Stimulated activated CD4-positive, alpha-beta T cell treated with anti-CD3 and anti-CD28 coated beads, Interleukin-15, amount 100 ng/mL, for 48 hours (primary cell): ENCODE measurements around the gene CGB1.
"Not testable (repeated sequence)": the region's sequence is repeated elsewhere in the genome, so short reads cannot be mapped to it uniquely, and the experiment has no call there.

ENCODE experiments used
- DNase-seq, 2 donors: peaks; one replicate each; pipeline ENCODE4 v3.0.0-alpha.2; 2020; ENCODE audit warnings: low read depth in 2 of 2

The CGB1 gene

GRCh38 chr19:49036815-49037214 is at the start of gene CGB1:
Gene CGB1 (minus strand): TSS chr19:49036895. CDS start chr19:49036711, 184 bp downstream.
- DNase-seq, result peak; percentile 60 to 68

GRCh38 chr19:49086296-49086695 is 49.6 kb upstream of the CGB1 start:
- DNase-seq, result no peak

- DNase-seq, result no peak
Observed at GRCh38 chr19:49085868-49086232, 49.2 kb upstream of the CGB1 start.

- DNase-seq, result peak; percentile 98
Observed at GRCh38 chr19:49085020-49085867, 48.5 kb upstream of the CGB1 start, which contains the start of gene SNRNP70. Gene SNRNP70 (plus strand): TSS chr19:49085451. CDS start chr19:49086415, 964 bp downstream.

- DNase-seq, result no peak
Observed at GRCh38 chr19:49084206-49085019, 47.7 kb upstream of the CGB1 start.

- no peak for DNase-seq
Observed at GRCh38 chr19:49081273-49081672, 44.6 kb upstream of the CGB1 start.

DNA sequence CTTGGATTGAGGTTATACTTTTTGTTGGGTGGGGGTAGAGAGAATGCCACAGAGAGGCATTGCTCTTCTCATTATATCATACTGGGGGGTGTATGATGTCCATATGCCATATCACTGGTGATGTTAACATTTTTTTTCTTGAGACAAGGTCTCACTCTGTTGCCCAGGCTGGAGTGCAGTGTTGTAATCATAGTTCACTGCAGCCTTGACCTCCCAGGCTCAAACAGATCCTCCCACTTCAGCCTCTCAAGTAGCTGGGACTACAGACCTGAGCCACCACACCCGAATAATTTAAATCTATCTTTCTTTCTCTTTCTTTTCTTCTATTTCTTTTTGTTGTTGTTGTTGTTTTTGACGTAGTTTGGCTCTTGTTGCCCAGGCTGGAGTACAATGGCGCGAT is 43.7 kb upstream of the CGB1 start:
- DNase-seq, result no peak

DNA sequence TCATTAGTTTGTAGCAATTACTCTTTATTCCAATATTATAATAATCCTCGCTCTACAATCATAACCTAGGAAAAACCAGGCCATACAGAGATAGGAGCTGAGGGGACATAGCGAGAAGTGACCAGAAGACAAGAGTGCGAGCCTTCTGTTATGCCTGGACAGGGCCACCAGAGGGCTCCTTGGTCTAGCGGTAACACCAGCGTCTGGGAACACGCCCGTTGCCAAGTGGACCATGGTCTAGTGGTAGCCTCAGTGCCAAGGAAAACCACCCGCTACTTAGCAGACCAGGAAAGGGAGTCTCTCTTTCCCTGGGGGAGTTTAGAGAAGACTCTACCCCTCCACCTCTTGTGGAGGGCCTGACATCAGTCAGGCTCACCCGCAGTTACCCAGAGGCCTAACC is 38.2 kb upstream of the CGB1 start:
- DNase-seq, result not testable (repeated sequence)

DNA sequence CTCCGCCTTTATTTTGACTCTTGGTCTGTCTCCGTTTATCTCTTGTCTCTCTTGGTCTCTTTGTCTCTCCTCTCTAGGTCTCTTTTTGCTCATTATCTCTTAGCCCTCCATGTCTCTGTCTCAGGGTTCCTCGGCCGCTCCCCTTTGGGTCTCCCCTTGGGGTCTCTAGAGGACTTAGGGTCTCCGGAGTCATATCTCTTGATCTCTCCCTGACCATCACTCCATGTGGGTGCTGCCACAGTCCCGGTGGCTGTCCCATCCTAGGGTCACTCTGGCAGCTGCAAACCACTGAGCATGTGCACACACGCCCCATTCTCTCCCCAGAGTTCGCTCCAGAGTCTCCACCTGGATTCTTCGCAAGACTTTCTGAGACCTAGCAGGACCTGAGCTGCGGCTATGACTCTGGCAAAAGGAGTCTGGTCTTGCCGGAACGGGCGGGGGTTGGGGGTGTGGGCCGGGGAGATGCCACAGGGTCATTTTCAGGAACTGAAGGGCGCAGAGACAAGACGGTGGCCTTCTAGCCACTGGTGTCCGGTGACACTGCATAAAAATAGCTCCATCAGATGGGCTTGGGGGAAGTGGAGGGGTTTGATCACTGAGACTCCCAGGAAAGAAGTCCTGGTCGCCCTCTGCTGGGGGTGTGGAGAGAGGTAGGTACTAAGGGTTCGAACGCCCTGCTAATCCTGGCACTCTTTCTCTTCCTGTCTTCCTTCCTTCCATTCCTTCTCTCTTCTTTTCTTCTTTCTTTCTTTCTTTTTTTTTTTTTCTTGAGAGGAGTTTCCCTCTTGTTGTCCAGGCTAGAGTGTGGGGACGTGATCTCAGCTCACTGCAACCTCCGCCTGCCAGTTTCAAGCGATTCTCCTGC is 37.1 kb upstream of the CGB1 start:
- DNase-seq, result no peak

- DNase-seq, result no peak
Observed at GRCh38 chr19:49071860-49072547, 35.3 kb upstream of the CGB1 start.

DNA sequence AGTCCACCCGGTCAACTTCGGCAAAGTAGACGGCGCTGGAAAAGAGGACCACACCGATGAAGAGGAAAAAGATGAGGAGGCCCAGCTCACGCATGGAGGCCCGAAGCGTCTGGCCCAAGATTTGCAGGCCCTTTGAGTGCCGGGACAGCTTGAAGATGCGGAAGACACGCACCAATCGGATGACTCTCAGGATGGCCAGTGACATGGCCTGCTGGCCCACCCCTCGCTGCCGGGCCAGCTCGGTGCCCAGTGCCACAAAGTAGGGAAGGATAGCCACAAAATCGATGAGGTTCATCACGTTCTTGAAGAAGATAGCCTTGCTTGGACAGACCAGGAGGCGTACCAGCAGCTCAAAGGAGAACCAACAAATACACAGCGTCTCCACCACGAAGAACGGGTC is 33.7 kb upstream of the CGB1 start:
- no peak for DNase-seq

DNA sequence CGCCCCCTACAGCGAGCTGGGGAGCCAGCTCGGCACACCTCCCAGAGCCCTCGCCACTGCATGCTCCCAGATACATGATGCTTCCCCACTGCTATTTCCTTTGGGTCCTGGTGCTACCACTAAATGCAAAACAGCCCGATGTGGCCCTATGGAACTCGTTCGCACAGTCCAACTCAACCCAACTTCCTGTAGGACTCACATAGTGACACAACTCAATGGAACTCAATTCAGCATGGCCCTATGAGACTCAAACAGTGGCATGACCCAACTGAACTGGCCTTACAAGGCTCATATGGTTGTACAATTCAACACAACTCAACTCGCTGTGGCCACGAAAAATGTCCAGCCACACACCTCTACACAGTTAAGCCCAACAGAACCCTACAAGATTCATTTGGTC is 32.3 kb upstream of the CGB1 start:
- DNase-seq, result no peak

DNA sequence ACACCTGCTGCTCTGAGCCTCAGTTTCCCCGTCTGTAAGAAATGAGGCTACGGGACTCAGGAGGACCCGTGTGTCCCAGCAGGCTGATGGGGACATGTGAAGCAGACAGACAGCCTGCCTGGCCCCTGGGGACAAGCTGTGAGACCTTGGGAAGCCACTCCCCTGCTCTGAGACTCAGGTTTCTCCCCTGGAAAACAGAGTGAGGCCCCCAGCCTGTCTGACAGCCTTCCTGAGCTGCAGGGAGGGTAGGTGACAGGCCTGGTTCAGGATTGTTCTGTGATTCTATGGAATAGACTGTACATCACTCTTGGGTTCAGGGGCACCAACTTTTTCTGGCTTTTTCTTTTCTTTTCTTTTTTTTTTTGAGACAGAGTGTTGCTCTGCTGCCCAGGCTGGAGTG is 30.9 kb upstream of the CGB1 start:
- DNase-seq, result no peak

DNA sequence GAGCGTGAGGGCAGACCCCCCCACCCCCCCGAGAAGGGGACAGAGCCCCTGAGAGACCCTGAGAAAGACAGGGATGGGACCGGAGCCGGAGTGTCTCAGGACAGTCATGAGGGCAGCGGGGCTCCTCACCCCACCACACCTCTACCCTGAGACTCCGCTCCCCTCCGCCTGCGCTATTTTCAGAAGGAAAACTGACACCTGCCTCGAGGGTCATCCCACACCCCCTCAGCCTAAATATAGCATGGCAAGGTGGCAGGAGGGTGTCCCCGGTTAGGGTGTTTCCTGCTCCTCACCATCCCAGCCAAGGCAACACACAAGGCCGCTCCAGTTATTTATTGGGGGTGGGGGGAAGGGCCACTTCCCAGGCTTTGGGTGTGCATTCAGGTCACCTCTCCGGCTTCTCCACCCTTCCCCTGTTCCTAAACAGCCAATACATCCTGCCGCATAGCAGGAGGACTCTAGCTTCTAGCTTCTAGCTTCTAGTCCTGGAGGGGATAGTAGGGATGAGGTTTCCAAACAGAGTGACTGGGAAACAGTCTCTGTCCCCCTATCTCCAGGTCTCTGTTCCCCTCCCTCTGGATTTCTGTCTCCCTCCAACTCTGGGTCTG is 29.3 kb upstream of the CGB1 start:
- DNase-seq, result no peak

DNA sequence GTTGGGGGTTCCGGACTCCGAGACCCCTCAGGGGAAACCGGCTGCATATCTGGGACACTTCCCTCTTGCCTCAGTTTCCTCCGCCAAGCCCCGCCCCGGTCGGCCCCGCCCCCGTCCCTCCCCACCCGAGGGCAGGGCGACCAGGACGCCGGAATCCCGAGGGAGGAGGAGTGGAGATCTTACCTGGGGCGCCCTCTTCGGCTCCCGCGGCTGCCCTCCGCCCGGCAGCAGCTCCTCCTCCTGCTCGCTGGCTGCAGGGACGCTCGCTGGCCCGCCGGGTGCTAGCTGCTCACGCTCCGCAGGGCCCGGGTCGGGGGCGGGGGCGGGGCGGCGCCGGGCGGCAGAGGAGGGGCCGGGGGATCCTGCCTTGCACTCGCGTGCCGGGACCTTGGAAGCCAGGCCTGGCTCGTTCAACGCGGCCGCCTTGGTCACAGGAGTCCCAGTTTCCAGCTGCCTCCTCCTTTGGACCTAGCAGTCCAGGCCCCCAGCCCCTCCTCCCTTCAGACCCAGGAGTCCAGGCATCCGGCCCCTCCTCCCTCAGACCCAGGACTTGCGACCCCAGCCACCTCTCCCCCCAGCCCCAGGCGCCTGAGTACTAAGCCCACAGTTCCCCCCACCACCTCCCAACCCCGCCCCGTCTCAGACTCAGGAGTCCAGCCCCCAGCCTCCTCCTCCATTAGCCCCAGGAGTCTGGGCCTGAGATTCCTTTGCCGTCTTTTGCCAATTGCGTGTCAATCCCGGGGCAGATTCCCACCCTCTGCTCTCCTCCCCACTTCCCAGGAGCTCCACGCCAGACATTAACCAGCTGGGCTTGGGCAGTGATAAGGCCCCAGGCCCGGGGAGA is 28.3 kb upstream of the CGB1 start, which contains the start of gene NTF4:
Gene NTF4, minus strand, starts transcription at position 51 of the 844 bp plus-strand sequence. CDS start 2,821 bp downstream, outside the sequence.
- no peak for DNase-seq

DNA sequence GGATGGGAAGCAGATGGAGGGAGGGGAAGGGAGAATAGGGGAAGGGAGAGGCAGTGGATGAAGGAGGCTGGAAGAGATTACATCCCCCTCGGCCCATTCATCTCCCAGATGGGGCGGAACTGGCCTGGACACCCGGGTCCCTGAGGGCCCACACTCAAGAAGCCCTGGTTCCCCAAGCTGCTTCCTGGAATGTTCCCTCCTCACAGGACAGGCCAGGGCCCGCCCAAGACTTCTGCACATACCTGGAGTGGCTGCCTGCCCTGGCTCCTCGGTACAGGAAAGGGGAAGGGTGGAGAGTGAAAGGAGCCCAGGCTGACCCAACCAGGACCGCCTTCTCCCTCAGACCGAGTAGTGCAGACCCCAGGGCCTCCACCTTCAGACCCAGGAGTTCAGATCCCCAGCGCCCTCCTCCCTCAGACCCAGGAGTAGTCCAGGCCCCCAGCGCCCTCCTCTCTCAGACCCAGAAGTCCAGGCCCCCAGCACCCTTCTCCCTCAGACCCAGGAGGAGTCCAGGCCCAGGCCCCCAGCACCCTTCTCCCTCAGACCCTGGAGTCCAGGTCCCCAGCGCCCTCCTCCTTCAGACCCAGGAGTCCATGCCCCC is 27.4 kb upstream of the CGB1 start:
- no peak for DNase-seq

- DNase-seq, result no peak
Observed at GRCh38 chr19:49061445-49061844, 24.8 kb upstream of the CGB1 start.

DNA sequence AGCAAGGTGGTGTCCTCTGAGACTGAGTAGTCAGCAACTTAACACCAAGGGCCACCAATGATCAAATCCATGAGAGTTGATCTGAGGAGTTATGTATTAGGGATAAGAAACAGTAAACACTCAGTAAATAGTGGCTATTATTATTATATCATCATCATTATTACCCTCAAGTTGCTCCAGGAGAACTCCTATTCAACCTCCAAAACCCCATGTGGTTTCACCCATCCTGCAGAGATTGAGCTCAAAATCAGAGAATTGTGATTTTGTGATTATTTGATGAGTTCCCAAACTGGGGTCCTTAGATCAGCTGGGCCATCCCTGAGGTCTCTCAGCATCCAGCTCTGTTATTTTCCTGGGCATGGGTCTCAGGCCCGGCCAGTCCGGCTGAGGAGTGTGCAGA is 24.3 kb upstream of the CGB1 start:
- DNase-seq, result no peak

DNA sequence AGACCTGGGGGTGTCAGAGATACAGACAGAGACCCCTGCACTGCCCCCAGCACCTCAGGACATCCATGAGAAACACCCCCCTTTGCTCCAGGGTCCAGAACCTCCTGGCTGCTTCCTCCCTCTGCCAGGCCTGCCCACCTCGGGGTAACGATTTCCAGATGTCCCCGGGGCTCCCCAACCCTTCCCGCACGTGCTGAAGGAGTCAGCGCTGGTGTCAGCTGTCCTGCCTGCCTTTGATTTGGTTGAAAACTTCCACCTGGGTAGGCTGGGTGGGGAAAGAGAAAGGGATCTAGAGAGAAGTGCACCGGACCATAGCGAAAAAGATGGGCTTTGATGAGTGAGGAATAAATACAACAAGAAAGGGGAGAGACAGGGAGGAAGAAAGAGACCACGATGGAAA is 22.4 kb upstream of the CGB1 start:
- DNase-seq, result no peak
